ENCODE data around the gene PRELP. TPM values are rescaled to one million over a fixed set of nuclear protein-coding genes. Genes with fewer than 3 reads are reported as not detected.

Gene PRELP
- total RNA-seq, 1 experiment from 2014 or later, result 0.07 TPM

DNA sequence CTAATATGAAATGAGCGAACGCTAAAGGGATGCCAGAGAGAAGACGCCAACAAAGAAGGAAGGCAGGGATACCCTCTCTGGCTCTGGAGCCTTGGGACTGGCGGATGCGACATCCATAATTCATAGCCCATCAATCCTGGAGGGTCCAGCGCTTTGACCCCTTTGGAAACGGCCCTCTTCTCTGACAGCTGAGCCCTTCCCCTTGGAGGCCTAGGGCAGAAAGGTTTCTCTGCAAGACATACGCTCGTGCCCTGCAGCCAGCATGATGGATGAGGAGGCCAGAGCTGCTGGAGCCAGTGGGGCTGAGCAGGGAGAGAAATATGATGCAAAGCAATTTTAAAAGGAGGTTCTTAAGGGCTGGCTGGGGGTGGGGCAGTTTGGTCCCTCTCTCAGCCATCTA is 40.6 kb downstream of the PRELP start:
- no peaks in the 10 kb centered on the region for H3K9me3 ChIP-seq (ENCODE audit: control insufficient read depth, low read depth, low read length)
- no peak overlapping the region for H2BK120ac ChIP-seq (ENCODE audit: low read depth, low read length, poor library complexity, severe bottlenecking)
- H3K79me2 ChIP-seq (ENCODE audit: insufficient read depth, low read length), result no peaks in the 10 kb centered on the region
- Mint-ChIP-seq H3K27me3 (ENCODE audit: low read depth) (peaks cover 89% of the 10 kb centered on the region), H3K4me1 (peaks cover 78 to 84% of the 10 kb centered on the region in 2 experiments), H3K36me3 (ENCODE audit: insufficient read depth in 1 of 3, low read depth in 3 of 3) (no peaks in the 10 kb centered on the region), H3K9me3 (peaks cover 0 to 6% of the 10 kb centered on the region in 2 experiments; a peak in 2 of 5 replicates), H3K27ac (no peak overlapping the region), H3K4me3 (no peak overlapping the region)
- WGBS (ENCODE audit: extremely low coverage, insufficient read length, low lambda C conversion rate), result no CpG with 5 or more reads among the region's 9 CpGs
- peaks cover 23% of the 10 kb centered on the region; the same call in 1 of the 2 replicates for H3K4me1 ChIP-seq (ENCODE audit: insufficient read depth, low read length)
- no peak overlapping the region for H4K5ac ChIP-seq (ENCODE audit: insufficient read length, low read depth, low read length)
- no peak overlapping the region for H2BK15ac ChIP-seq (ENCODE audit: low read depth, low read length)
- H2BK5ac ChIP-seq (ENCODE audit: insufficient read length, low read length), result no peak overlapping the region
- H3K27ac ChIP-seq (ENCODE audit: insufficient read length, low read depth, low read length), result no peak overlapping the region
- TF ChIP-seq, protein P1, sequence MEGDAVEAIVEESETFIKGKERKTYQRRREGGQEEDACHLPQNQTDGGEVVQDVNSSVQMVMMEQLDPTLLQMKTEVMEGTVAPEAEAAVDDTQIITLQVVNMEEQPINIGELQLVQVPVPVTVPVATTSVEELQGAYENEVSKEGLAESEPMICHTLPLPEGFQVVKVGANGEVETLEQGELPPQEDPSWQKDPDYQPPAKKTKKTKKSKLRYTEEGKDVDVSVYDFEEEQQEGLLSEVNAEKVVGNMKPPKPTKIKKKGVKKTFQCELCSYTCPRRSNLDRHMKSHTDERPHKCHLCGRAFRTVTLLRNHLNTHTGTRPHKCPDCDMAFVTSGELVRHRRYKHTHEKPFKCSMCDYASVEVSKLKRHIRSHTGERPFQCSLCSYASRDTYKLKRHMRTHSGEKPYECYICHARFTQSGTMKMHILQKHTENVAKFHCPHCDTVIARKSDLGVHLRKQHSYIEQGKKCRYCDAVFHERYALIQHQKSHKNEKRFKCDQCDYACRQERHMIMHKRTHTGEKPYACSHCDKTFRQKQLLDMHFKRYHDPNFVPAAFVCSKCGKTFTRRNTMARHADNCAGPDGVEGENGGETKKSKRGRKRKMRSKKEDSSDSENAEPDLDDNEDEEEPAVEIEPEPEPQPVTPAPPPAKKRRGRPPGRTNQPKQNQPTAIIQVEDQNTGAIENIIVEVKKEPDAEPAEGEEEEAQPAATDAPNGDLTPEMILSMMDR (conservative IDR thresholded peaks at IDR 0.05), result no peak
- no peak overlapping the region for H3K14ac ChIP-seq (ENCODE audit: insufficient read depth, low read length)
- H3K27me3 ChIP-seq (ENCODE audit: insufficient read depth, low read length), result peaks cover 16% of the 10 kb centered on the region; the same call in 1 of the 2 replicates
- H4K8ac ChIP-seq (replicated peaks; ENCODE audit: insufficient read length, low read depth, low read length), result no peak overlapping the region
- no peak overlapping the region for H3T11ph ChIP-seq (ENCODE audit: low read length)
- H3K9ac ChIP-seq (ENCODE audit: extremely low read depth, insufficient read length, low read length), result no peak overlapping the region
- no peak overlapping the region for H2AFZ ChIP-seq (ENCODE audit: low read length)
- no peak overlapping the region for H3K56ac ChIP-seq (ENCODE audit: insufficient read length, low read depth, low read length)
- no peak overlapping the region for H2BK20ac ChIP-seq (ENCODE audit: low read depth, low read length, poor library complexity, severe bottlenecking)
- no peak overlapping the region for H3K18ac ChIP-seq (ENCODE audit: insufficient read length, low read depth, low read length)
- no peak overlapping the region for H2BK12ac ChIP-seq (ENCODE audit: insufficient read length, low read depth, low read length)
- no peaks in the 10 kb centered on the region for H3K79me1 ChIP-seq (ENCODE audit: insufficient read depth, low read depth, low read length, poor library complexity, severe bottlenecking)
- no peak overlapping the region for H3K4ac ChIP-seq (ENCODE audit: low read depth, low read length)
- peaks cover 7% of the 10 kb centered on the region for H3K23me2 ChIP-seq (ENCODE audit: insufficient read length, low read depth, low read length, poor library complexity, severe bottlenecking)
- no peaks in the 10 kb centered on the region for H4K20me1 ChIP-seq (ENCODE audit: control insufficient read depth, insufficient read depth, insufficient read length)
- H4K91ac ChIP-seq (ENCODE audit: insufficient read length, low read depth, low read length), result no peak overlapping the region
- H3K4me2 ChIP-seq (ENCODE audit: insufficient read depth, insufficient read length, low read length), result no peak overlapping the region
- no peak overlapping the region for H2AK5ac ChIP-seq (ENCODE audit: insufficient read length, low read length)
- no peak overlapping the region for H3K23ac ChIP-seq (ENCODE audit: insufficient read length, low read depth, low read length)
- DNase-seq, result no peak

Data from H9 (cell line).